ENCODE results near the gene DDX10.

The DDX10 gene

GRCh38 chr11:108662700-108663099 lies 2.2 kb upstream of the DDX10 start:
- no peak for ATAC-seq

- ATAC-seq: no peak
Measured at GRCh38 chr11:108663154-108663877, 1.6 kb upstream of the DDX10 start.

- ATAC-seq: no peak
Measured at GRCh38 chr11:108666373-108666772, 1.5 kb downstream of the DDX10 start.

DNA sequence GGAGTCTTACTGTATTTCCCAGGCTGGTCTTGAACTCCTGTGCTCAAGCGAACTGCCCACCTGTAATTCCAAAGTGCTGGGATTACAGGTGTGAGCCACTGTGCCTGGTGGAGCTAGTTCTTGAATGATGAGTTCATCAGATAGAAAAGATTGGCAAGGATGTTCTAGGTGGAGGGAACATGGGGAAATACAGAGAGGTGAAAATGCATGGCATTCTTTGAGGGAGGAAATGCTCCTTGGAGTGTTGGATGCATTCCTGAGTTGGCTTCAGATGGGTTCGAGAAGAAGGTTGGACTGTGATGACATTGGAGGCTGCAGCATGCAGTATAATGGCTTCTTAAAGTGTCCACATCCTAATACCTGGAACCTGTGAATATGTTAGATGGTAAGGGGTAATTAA lies 4.4 kb downstream of the DDX10 start:
- ATAC-seq: no peak

DNA sequence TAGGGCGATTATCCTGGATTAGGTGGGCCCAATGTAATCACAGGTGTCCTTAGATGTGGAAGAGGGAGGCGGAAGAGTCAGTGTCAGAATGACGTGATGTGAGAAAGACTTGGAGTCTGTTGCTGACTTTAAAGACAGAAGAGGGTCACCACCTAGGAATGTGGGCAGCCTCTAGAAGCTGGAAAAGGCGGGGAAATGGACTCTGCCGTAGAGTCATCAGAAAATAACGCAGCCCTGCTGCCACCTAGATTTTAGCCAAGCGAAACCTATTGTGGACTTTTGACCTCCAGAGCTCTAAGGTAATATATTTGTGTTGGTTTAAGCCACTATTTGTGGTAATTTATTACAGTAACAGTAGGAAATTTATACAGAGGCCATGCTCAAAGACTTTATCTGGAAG lies 4.8 kb downstream of the DDX10 start:
- ATAC-seq: no peak

- no peak for ATAC-seq
Measured at GRCh38 chr11:108670451-108670850, 5.6 kb downstream of the DDX10 start.

DNA sequence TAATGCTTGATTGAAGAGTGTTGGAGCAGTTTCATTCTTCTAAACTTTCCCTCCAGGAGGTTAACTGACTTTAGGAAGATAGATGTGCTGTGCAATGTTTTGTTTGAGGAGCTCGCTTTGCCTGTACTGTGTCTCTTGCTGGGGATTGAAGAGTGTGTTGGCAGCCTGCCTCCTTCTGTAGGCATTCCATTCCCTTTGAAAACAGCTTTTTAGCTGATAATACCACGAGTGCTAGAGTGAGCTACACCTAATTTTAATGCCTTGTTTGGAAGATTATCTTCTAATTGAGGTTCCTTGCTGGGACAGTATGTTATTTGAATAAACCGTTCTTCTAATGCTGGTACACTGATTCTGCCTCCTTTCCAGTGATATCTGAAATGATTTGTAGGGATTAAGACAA lies 7.2 kb downstream of the DDX10 start:
- no peak for ATAC-seq

DNA sequence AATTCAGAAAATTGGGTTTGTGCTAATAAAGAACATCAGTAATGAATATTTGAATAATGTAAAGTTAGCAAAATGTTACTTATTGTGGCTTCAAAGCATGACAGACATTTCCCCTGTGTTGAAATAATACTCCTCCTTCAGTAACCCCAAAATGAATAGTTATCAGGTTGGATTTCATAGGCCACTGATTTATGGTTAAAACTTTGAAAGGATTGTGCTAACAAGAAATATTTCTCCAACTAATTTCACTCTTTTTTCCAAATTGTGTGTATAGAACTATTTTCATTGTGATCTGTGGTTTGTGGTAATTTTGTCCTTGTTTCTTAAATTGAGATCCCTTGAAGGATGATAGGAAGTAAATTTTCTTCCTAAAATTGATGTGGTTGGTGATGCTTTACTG lies 7.9 kb downstream of the DDX10 start:
- no peak for ATAC-seq

DNA sequence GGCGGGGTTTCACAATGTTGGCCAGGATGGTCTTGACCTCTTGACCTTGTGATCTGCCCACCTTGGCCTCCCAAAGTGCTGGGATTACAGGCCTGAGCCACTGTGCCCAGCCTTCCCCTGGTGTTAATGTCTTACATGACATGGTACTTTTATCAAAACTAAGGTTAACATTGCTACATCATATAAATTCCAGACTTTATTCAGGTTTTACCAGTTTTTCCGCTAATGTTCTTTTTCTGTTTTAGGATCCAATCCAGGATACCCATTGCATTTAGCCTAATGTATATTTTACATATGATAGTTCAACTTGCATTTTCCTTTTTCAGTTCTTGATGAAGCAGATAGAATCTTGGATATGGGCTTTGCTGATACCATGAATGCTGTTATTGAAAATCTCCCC lies 14.2 kb downstream of the DDX10 start:
- no peak for ATAC-seq

GRCh38 chr11:108680271-108680670 lies 15.4 kb downstream of the DDX10 start:
- ATAC-seq: no peak

DNA sequence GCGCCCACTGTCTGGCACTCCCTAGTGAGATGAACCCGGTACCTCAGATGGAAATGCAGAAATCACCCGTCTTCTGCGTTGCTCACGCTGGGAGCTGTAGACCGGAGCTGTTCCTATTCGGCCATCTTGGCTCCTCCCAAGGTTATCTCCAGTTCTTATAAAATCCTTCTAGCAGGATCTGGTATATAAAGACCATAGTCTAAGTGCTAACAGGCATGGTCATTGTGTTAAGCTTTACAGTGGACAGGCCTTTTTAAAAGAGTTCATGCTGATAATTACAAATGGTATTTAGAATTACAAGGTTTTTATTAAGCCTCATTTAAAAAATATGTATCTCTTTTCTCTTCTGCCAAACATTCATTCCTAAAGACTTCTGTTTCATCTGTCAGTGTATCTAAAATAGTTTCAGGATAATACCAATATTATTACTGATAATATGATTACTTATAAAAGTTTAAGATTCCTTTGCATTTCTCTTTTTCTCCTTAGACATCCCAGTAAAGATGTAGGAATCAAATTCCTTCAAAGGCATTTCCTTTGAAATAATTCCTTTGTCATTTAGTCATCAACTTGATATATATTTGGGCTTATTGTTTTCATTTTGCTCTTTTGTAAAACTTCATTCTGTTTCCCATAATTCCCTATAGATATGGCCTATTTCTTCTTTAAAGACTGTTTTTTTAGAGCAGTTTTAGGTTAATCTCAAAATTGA lies 20.7 kb downstream of the DDX10 start:
- no peak for ATAC-seq

DNA sequence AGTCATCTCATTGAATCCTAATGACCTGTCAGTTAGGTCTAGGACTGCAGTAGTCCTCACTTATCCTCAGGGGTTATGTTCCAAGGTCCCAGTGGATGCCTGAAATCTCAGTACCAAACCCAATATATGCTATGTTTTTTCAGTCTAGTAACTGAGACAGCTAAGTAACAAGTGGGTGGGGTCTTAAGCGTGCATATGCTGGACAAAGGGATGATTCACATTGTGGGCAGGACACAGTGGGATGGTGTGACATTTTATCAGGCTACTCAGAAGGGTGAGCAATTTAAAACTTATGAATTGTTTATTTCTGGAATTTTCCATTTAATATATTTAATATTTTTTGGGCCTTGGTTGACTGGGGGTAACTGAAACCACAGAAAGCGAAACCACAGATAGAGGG lies 29.0 kb downstream of the DDX10 start:
- ATAC-seq: no peak

- no peak for ATAC-seq
Measured at GRCh38 chr11:108694846-108695245, 30.0 kb downstream of the DDX10 start.

- peak; percentile 67 to 69 for ATAC-seq
Measured at GRCh38 chr11:108697872-108698473, 33.1 kb downstream of the DDX10 start.

- ATAC-seq: no peak
Measured at GRCh38 chr11:108698844-108699642, 34.2 kb downstream of the DDX10 start.

- no peak for ATAC-seq
Measured at GRCh38 chr11:108703916-108704315, 39.0 kb downstream of the DDX10 start.

DNA sequence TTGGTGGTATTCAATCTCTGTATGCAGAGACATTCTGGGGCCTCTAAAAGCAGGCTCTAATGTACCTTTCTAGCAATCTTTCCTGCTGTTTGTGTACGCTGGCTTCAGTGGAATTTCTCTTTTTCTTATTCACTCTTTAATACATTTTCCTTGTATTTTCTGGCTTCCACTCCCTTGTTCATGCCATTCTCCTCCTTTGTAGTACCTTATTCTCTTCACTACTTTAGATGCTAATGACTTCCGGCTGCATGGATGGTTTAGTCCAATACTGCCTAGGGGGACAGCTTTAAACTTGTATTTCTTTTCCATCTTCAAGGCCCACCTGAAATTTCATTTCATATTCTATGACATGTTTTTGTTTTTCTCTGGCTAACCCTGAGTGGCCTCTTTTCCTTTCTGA lies 40.2 kb downstream of the DDX10 start:
- ATAC-seq: no peak

GRCh38 chr11:108708173-108708572 lies 43.3 kb downstream of the DDX10 start:
- ATAC-seq: no peak

DNA sequence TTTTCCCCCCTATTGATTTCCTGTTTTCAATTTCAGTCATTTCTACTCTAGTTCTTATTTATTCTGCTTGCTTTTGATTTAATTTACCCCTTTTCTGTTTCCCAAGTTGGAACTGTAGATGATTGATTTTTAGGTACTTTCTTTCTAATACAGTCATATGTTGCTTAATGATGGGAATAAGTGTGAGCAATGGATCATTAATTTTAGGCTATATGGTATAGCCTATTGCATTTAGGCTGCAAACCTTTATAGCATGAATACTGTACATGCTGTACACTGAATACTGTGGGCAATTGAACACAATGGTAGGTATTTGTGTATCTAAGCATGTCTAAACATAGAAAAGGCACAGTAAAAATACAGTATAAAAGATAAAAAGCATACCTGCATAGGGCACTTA lies 44.9 kb downstream of the DDX10 start:
- ATAC-seq: no peak

DNA sequence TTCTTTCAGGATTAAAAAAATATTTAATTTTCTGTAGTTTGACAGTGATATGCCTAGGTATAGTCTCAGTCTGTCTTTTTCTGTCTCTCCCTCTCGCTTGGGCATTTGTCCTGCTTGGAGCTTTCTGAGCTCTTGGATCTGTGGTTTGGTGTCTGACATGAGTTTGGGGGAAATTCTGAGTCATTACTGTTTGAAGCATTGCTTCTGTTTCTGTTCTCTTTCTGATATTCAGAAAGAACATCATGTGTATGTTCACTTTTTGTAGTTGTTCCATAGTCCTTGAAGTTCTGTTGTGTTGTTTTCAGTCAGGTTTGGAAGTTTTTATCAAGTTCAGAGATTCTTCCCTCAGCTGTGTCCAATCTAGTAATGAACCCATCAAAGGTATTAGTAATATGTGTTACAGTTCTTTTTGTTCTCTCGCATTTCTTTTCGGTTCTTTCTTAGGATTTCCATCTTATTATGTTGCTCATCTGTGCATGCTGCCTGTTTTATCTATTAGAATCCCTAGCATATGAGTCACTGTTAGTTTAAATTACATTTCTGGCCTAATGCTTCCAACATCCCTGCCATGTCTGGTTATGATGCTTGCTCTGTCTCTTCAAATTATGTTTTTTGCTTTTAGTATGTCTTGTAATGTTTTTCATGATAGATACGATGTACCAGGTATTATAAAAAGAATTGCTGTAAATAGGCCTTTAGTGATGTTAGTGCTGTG lies 48.4 kb downstream of the DDX10 start:
- peak; percentile 13 to 41 for ATAC-seq

DNA sequence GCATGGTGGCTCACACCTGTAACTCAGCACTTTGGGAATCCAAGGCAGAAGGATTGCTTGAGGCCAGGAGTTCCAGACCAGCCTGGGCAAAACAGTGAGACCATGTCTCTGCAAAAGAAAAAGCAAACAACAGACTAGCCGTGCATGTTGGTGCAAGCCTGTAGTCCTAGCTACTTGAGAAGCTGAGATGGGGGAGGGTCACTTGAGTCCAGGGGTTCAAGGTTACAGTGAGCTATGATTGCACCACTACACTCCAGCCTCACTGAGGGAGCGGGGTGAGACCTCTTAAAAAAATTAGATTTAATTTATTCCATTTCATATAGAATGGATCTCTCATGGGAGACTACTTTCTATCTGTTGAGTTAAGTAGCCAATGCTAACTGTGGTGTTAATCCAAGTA lies 50.4 kb downstream of the DDX10 start:
- ATAC-seq: no peak

DNA sequence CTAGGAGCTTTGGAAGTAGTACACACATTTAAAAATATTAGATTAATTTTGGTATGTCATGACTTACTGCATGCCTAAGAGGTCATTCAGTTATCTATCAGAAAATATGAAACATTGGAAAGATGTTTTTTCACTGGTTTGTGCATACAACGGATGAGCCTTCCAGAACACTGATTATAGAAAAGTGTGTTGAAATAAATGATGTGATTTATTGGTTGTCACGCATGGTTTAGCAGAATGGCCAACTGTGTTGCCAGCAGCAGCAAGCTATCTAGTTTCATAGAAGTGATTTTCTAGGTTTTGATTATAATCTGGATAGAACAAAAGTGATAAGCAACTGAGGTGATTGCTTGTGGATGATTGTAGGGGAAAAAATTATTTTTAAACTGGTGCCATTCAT lies 53.6 kb downstream of the DDX10 start:
- no peak for ATAC-seq
